ENCODE data around the gene PCDHA1.
"Not testable (repeated sequence)": the region's sequence is repeated elsewhere in the genome, so short reads cannot be mapped to it uniquely, and the experiment has no call there.

The PCDHA1 gene

DNA sequence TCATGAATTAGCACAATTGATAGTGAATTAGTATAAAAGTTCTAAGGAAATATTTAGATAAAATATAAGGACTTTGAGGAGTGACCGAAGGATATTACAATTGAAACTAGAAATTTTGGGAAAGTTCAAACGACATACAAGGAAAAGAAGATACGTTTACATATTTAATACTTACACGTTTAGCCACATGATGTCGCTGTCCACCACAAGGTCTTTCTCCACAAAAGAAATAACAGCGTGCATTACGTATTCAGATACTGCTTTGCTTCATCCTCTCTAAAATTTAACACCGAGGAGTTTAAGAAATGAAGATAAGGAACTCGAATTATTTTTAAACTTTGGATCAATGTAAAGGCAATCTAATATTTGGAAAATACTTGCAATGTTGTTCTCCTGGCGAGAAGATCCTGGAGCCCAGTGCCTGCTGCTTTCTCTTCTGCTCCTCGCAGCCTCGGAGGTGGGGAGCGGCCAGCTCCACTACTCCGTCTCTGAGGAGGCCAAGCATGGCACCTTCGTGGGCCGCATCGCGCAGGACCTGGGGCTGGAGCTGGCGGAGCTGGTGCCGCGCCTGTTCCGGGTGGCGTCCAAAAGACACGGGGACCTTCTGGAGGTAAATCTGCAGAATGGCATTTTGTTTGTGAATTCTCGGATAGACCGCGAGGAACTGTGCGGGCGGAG, 15.0 kb downstream of the PCDHA1 start, which contains the start of gene PCDHA3:
Gene PCDHA3, plus strand, starts transcription at position 242 of the 678 bp plus-strand sequence.
- Mint-ChIP-seq H3K4me3 (no peak within 1 kb of the TSS), H3K27ac (no peak within 1 kb of the TSS), H3K36me3 (ENCODE audit: low read depth) (peaks cover 16% of the 10 kb centered on the region), H3K9me3 (peaks cover 32% of the 10 kb centered on the region), H3K4me1 (ENCODE audit: low read depth) (no peaks in the 10 kb centered on the region), H3K27me3 (peaks cover 47% of the 10 kb centered on the region)

- Mint-ChIP-seq H3K36me3 (ENCODE audit: low read depth) (peaks cover 16% of the 10 kb centered on the region), H3K27me3 (peaks cover 52% of the 10 kb centered on the region), H3K9me3 (peaks cover 32% of the 10 kb centered on the region), H3K4me3 (no peak overlapping the region), H3K27ac (no peak overlapping the region), H3K4me1 (ENCODE audit: low read depth) (no peaks in the 10 kb centered on the region)
Measured at GRCh38 chr5:140801494-140801841, 15.5 kb downstream of the PCDHA1 start.

- not testable (repeated sequence) for H3K4me1 Mint-ChIP-seq (ENCODE audit: low read depth); H3K4me3 Mint-ChIP-seq; H3K27ac Mint-ChIP-seq
- peaks cover 20% of the 10 kb centered on the region for H3K36me3 Mint-ChIP-seq (ENCODE audit: low read depth)
- H3K27me3 Mint-ChIP-seq = peaks cover 58% of the 10 kb centered on the region
- peaks cover 36% of the 10 kb centered on the region for H3K9me3 Mint-ChIP-seq
Measured at GRCh38 chr5:140802381-140802780, 16.4 kb downstream of the PCDHA1 start.

DNA sequence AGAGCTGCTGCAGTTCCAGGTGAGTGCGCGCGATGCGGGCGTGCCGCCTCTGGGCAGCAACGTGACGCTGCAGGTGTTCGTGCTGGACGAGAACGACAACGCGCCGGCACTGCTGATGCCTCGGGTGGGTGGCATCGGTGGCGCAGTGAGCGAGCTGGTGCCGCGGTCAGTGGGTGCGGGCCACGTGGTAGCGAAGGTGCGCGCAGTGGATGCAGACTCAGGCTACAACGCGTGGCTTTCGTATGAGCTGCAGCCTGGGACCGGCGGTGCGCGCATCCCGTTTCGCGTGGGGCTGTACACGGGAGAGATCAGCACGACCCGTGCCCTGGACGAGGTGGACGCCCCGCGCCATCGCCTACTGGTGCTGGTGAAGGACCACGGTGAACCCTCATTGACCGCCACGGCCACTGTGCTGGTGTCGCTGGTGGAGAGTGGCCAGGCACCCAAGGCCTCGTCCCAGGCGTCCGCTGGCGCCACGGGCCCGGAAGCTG, 16.9 kb downstream of the PCDHA1 start:
- Mint-ChIP-seq H3K27me3 (peaks cover 62% of the 10 kb centered on the region), H3K9me3 (peaks cover 40% of the 10 kb centered on the region), H3K36me3 (ENCODE audit: low read depth) (peaks cover 20% of the 10 kb centered on the region), H3K27ac (no peak overlapping the region), H3K4me3 (no peak overlapping the region), H3K4me1 (ENCODE audit: low read depth) (no peaks in the 10 kb centered on the region)

DNA sequence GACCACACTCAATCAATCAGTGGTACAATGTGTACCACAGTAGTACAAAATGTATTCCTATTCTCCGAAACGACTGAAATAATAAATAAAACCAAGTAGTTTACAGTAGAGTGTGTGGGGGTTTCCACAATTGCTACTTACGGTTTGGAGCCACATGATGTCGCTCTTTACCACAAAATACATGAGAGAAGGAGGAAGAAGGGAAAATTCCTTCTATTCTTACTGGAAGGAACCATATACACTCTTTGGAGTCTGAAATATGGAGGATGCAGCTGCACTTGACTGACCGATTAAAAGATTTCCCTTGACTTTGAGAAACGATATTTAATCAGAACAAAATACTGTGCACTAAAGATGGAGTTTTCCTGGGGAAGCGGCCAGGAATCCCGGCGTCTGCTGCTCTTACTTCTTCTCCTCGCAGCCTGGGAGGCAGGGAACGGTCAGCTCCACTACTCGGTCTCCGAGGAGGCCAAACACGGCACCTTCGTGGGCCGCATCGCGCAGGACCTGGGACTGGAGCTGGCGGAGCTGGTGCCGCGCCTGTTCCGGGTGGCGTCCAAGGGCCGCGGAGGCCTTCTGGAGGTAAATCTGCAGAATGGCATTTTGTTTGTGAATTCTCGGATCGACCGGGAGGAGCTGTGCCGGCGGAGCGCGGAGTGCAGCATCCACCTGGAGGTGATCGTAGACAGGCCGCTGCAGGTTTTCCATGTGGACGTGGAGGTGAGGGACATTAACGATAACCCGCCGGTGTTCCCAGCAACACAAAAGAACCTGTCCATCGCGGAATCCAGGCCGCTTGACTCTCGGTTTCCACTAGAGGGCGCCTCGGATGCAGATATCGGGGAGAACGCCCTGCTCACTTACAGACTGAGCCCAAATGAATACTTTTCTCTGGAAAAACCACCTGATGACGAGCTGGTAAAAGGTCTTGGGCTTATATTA, 21.2 kb downstream of the PCDHA1 start, which contains the start of gene PCDHA4:
Gene PCDHA4, plus strand, starts transcription at position 235 of the 942 bp plus-strand sequence.
- Mint-ChIP-seq H3K4me3 (no peak within 1 kb of the TSS), H3K36me3 (ENCODE audit: low read depth) (peaks cover 5% of the 10 kb centered on the region), H3K9me3 (peaks cover 28% of the 10 kb centered on the region), H3K27me3 (peaks cover 37% of the 10 kb centered on the region), H3K4me1 (ENCODE audit: low read depth) (no peaks in the 10 kb centered on the region), H3K27ac (no peak within 1 kb of the TSS)

- Mint-ChIP-seq H3K9me3 (peaks cover 32% of the 10 kb centered on the region), H3K27me3 (peaks cover 36% of the 10 kb centered on the region)
- not testable (repeated sequence) for H3K4me1 Mint-ChIP-seq (ENCODE audit: low read depth); H3K4me3 Mint-ChIP-seq; H3K36me3 Mint-ChIP-seq (ENCODE audit: low read depth); H3K27ac Mint-ChIP-seq
Measured at GRCh38 chr5:140808241-140808888, 22.4 kb downstream of the PCDHA1 start.

DNA sequence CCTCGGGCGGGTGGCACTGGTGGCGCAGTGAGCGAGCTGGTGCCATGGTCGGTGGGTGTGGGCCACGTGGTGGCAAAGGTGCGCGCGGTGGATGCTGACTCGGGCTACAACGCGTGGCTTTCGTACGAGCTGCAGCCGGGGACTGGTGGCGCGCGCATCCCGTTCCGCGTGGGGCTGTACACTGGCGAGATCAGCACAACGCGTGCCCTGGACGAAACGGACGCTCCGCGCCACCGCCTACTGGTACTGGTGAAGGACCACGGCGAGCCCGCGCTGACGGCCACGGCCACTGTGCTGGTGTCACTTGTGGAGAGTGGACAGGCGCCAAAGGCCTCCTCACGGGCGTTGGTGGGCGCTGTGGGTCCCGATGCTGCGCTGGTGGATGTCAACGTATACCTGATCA, 22.9 kb downstream of the PCDHA1 start:
- H3K36me3 Mint-ChIP-seq (ENCODE audit: low read depth) = peaks cover 4% of the 10 kb centered on the region
- peaks cover 30% of the 10 kb centered on the region for H3K9me3 Mint-ChIP-seq
- peaks cover 31% of the 10 kb centered on the region for H3K27me3 Mint-ChIP-seq
- H3K4me1 Mint-ChIP-seq (ENCODE audit: low read depth) = no peaks in the 10 kb centered on the region
- no peak overlapping the region for H3K27ac Mint-ChIP-seq
- no peak overlapping the region for H3K4me3 Mint-ChIP-seq

- Mint-ChIP-seq H3K4me1 (ENCODE audit: low read depth) (no peaks in the 10 kb centered on the region), H3K27ac (no peak within 1 kb of the TSS), H3K9me3 (peaks cover 8% of the 10 kb centered on the region), H3K4me3 (no peak within 1 kb of the TSS), H3K27me3 (peaks cover 12% of the 10 kb centered on the region), H3K36me3 (ENCODE audit: low read depth) (peaks cover 4% of the 10 kb centered on the region)
Measured at GRCh38 chr5:140821375-140822280, 35.7 kb downstream of the PCDHA1 start, which contains the start of gene PCDHA5. TSS of gene PCDHA5 (plus strand) at chr5:140821613.

DNA sequence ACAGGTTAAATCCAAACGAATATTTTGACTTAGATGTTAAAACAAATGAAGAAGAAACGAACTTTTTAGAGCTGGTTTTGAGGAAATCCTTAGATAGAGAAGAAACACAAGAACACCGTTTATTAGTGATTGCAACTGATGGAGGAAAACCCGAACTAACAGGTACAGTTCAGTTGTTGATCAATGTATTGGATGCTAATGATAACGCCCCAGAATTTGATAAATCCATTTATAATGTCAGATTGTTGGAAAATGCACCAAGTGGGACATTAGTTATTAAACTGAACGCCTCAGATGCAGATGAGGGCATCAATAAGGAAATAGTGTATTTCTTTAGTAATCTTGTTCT, 36.3 kb downstream of the PCDHA1 start:
- H3K27ac Mint-ChIP-seq = no peak overlapping the region
- H3K4me3 Mint-ChIP-seq = no peak overlapping the region
- peaks cover 18% of the 10 kb centered on the region for H3K27me3 Mint-ChIP-seq
- peaks cover 14% of the 10 kb centered on the region for H3K9me3 Mint-ChIP-seq
- peaks cover 4% of the 10 kb centered on the region for H3K36me3 Mint-ChIP-seq (ENCODE audit: low read depth)
- H3K4me1 Mint-ChIP-seq (ENCODE audit: low read depth) = no peaks in the 10 kb centered on the region

- H3K4me3 Mint-ChIP-seq = not testable (repeated sequence)
Measured at GRCh38 chr5:140822969-140823368, 37.0 kb downstream of the PCDHA1 start.

GRCh38 chr5:140823475-140823874, 37.5 kb downstream of the PCDHA1 start:
- Mint-ChIP-seq H3K4me1 (ENCODE audit: low read depth) (no peaks in the 10 kb centered on the region), H3K9me3 (peaks cover 20% of the 10 kb centered on the region), H3K27ac (no peak overlapping the region), H3K27me3 (peaks cover 30% of the 10 kb centered on the region), H3K4me3 (no peak overlapping the region), H3K36me3 (ENCODE audit: low read depth) (peaks cover 6% of the 10 kb centered on the region)

More at GRCh38 chr5:140822969-140823368, 37.0 kb downstream of the PCDHA1 start:
- not testable (repeated sequence) for H3K27ac Mint-ChIP-seq; H3K36me3 Mint-ChIP-seq (ENCODE audit: low read depth); H3K4me1 Mint-ChIP-seq (ENCODE audit: low read depth)
- Mint-ChIP-seq H3K9me3 (peaks cover 18% of the 10 kb centered on the region), H3K27me3 (peaks cover 25% of the 10 kb centered on the region)

- no peaks in the 10 kb centered on the region for H3K4me1 Mint-ChIP-seq (ENCODE audit: low read depth)
- H3K36me3 Mint-ChIP-seq (ENCODE audit: low read depth) = peaks cover 9% of the 10 kb centered on the region
- peaks cover 35% of the 10 kb centered on the region for H3K9me3 Mint-ChIP-seq
- H3K4me3 Mint-ChIP-seq = no peak within 1 kb of the TSS
- H3K27me3 Mint-ChIP-seq = peaks cover 55% of the 10 kb centered on the region
- no peak within 1 kb of the TSS for H3K27ac Mint-ChIP-seq
Measured at GRCh38 chr5:140827704-140828361, 41.9 kb downstream of the PCDHA1 start, which contains the start of gene PCDHA6. TSS of gene PCDHA6 (plus strand) at chr5:140827960. CDS start at chr5:140828092, 132 bp downstream.

DNA sequence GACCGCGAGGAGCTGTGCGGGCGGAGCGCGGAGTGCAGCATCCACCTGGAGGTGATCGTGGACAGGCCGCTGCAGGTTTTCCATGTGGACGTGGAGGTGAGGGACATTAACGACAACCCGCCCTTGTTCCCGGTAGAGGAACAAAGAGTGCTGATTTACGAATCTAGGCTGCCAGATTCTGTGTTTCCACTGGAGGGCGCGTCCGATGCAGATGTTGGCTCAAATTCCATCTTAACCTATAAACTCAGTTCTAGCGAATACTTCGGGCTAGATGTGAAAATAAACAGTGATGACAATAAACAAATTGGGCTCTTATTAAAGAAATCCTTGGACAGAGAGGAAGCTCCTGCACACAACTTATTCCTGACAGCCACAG, 42.4 kb downstream of the PCDHA1 start:
- H3K4me1 Mint-ChIP-seq (ENCODE audit: low read depth) = no peaks in the 10 kb centered on the region
- H3K4me3 Mint-ChIP-seq = no peak overlapping the region
- H3K36me3 Mint-ChIP-seq (ENCODE audit: low read depth) = peaks cover 13% of the 10 kb centered on the region
- H3K27me3 Mint-ChIP-seq = peaks cover 58% of the 10 kb centered on the region
- H3K27ac Mint-ChIP-seq = no peak overlapping the region
- peaks cover 38% of the 10 kb centered on the region for H3K9me3 Mint-ChIP-seq
